Adrenal gland (tissue), 5 donors: ENCODE measurements around the gene F8A1.

Experiments used
- POLR2A ChIP-seq, 2 donors: fragments of 450-650 bp; IDR thresholded peaks; one replicate each; pipeline ENCODE4 v1.6.1; 2017; ENCODE audit warnings: antibody characterized with exemption in 2 of 2, mild to moderate bottlenecking in 2 of 2, moderate library complexity in 1 of 2
- TF ChIP-seq, protein P1 (sequence below), 6 experiments: fragments of 450-650 bp in 4 of 6; fragments of 200-600 bp in 2 of 6; sonication (generic) in 1 of 6; IDR thresholded peaks; 1 replicate in 5 of 6; 2 replicates in 1 of 6; pipeline versions ENCODE4 v1.5.1 to v1.8.0; 2016 to 2021; ENCODE audit warnings: antibody characterized with exemption in 6 of 6, mild to moderate bottlenecking in 2 of 6, moderate library complexity in 1 of 6
- donor health status: DM: no; HTN: no; CAD: no.

DNA sequence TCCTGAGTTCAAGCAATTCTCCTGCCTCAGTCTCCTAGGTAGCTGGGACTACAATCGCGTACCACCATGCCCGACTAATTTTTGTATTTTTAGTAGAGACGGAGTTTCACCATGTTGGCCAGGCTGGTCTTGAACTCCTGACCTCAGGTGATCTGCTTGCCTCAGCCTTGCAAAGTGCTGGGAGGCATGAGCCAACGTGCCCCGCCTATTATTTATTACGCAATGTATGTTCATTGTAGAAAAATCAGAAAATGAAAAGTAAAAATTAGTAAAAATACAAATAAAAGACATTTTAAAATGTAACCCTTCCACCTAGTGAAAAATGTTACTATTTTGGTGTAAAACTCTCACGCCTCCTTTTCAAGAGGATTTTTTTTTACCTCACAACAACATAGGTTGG lies 14.2 kb downstream of the F8A1 start:
- TF ChIP-seq, protein P1, sequence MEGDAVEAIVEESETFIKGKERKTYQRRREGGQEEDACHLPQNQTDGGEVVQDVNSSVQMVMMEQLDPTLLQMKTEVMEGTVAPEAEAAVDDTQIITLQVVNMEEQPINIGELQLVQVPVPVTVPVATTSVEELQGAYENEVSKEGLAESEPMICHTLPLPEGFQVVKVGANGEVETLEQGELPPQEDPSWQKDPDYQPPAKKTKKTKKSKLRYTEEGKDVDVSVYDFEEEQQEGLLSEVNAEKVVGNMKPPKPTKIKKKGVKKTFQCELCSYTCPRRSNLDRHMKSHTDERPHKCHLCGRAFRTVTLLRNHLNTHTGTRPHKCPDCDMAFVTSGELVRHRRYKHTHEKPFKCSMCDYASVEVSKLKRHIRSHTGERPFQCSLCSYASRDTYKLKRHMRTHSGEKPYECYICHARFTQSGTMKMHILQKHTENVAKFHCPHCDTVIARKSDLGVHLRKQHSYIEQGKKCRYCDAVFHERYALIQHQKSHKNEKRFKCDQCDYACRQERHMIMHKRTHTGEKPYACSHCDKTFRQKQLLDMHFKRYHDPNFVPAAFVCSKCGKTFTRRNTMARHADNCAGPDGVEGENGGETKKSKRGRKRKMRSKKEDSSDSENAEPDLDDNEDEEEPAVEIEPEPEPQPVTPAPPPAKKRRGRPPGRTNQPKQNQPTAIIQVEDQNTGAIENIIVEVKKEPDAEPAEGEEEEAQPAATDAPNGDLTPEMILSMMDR (IDR thresholded peaks at IDR 0.05), result no peak
- no peak for TF ChIP-seq POLR2A (IDR thresholded peaks at IDR 0.05)
